A549 (cell line): ENCODE results near the gene ARPC2.

Experiments used
- CTCF ChIP-seq: fragments of >200 bp; sonication (Bioruptor Twin); formaldehyde crosslinking; IDR thresholded peaks from 3 replicates; pipeline ENCODE4 v1.5.1; 2016
- MAX ChIP-seq: IDR thresholded peaks from 2 replicates; pipeline ENCODE4 v1.6.1; 2012
- PHF8 ChIP-seq: fragments of 200-600 bp; sonication (generic); IDR thresholded peaks from 2 replicates; pipeline ENCODE4 v1.6.1; 2016; ENCODE audit warnings: low read depth, mild to moderate bottlenecking, antibody characterized with exemption, moderate library complexity, borderline replicate concordance
- POLR2A ChIP-seq: IDR thresholded peaks from 2 replicates; pipeline ENCODE4 v1.6.1; 2012; ENCODE audit warnings: mild to moderate bottlenecking, low read length
- RFX5 ChIP-seq: fragments of 450-650 bp; IDR thresholded peaks from 2 replicates; pipeline ENCODE4 v1.7.1; 2014; ENCODE audit warnings: antibody characterized with exemption, mild to moderate bottlenecking, moderate library complexity
- RNF2 ChIP-seq: fragments of 200-600 bp; sonication (generic); IDR thresholded peaks from 2 replicates; pipeline ENCODE4 v1.6.1; 2016; ENCODE audit warnings: low read depth, mild to moderate bottlenecking, antibody characterized with exemption, moderate library complexity, borderline replicate concordance
- TF ChIP-seq, protein P1 (sequence below): IDR thresholded peaks from 2 replicates; pipeline ENCODE4 v1.6.1; 2012; ENCODE audit warnings: low read depth, borderline replicate concordance

GRCh38 chr2:218300141-218300540 lies 83.2 kb downstream of the ARPC2 start:
- TF ChIP-seq MAX (no peak), POLR2A (no peak), CTCF (no peak), PHF8 (no peak), RFX5 (no peak), RNF2 (no peak)
- TF ChIP-seq, protein P1, sequence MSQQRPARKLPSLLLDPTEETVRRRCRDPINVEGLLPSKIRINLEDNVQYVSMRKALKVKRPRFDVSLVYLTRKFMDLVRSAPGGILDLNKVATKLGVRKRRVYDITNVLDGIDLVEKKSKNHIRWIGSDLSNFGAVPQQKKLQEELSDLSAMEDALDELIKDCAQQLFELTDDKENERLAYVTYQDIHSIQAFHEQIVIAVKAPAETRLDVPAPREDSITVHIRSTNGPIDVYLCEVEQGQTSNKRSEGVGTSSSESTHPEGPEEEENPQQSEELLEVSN: no peak
